Chondrocyte (in vitro differentiated cells): ENCODE results near the gene CTNNBL1. TPM values are rescaled to one million over a fixed set of nuclear protein-coding genes. Genes with fewer than 3 reads are reported as not detected.

ENCODE experiments used
- DNase-seq: peaks from one replicate; pipeline ENCODE4 v3.0.0; 2021; ENCODE audit warnings: mixed read lengths, low spot score
- H3K27ac Mint-ChIP-seq: one replicate; pipeline ENCODE4 v1.8.0; 2021; ENCODE audit warnings: mild to moderate bottlenecking, moderate library complexity, mixed read lengths; ENCODE audit not compliant: unreplicated experiment
- H3K27me3 Mint-ChIP-seq: 2 replicates; pipeline ENCODE4 v1.8.0; 2021; ENCODE audit warnings: low read depth, mixed read lengths
- H3K36me3 Mint-ChIP-seq: 2 replicates; pipeline ENCODE4 v1.8.0; 2021; ENCODE audit warnings: low read depth, mixed read lengths
- H3K4me1 Mint-ChIP-seq: 2 replicates; pipeline ENCODE4 v1.8.0; 2021; ENCODE audit warnings: low read depth, mild to moderate bottlenecking, mixed read lengths
- H3K4me3 Mint-ChIP-seq: one replicate; pipeline ENCODE4 v1.8.0; 2021; ENCODE audit warnings: mild to moderate bottlenecking, moderate library complexity, mixed read lengths; ENCODE audit not compliant: unreplicated experiment
- H3K9me3 Mint-ChIP-seq: 2 replicates; pipeline ENCODE4 v1.8.0; 2021; ENCODE audit warnings: low read depth, mixed read lengths
- total RNA-seq: library from RNA; stranded (reverse); gene quantifications from 3 replicates; pipeline ENCODE4 v1.2.1, GENCODE V29; 2021
- TF ChIP-seq, protein P1 (sequence below): fragments of 200-600 bp; sonication (generic); IDR thresholded peaks from 2 replicates; pipeline ENCODE4 v1.5.0; 2021; ENCODE audit warnings: antibody characterized with exemption, mild to moderate bottlenecking, moderate library complexity

Gene CTNNBL1
- total RNA-seq, 1 donor from 2014 or later, result 36.0 TPM

DNA sequence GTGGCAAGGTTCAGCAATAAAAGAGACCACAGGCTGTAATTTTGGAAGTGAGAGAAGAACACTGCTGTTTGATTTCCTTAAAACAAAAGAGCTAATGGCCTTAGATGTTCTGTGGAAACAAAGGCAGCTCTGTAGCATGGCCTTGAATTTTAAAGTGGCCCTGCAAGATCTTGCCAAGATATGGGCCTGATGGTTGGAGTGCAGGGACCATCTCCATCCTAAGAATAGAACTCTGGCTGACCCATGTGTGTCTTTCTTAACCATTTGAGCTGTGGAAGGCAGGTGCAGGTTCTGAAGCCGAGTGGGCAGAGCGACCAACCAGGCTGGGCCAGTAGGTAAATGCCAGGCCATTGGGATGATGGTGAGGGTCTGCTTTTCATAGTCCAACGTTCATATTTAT, 135.3 kb downstream of the CTNNBL1 start:
- TF ChIP-seq, protein P1, sequence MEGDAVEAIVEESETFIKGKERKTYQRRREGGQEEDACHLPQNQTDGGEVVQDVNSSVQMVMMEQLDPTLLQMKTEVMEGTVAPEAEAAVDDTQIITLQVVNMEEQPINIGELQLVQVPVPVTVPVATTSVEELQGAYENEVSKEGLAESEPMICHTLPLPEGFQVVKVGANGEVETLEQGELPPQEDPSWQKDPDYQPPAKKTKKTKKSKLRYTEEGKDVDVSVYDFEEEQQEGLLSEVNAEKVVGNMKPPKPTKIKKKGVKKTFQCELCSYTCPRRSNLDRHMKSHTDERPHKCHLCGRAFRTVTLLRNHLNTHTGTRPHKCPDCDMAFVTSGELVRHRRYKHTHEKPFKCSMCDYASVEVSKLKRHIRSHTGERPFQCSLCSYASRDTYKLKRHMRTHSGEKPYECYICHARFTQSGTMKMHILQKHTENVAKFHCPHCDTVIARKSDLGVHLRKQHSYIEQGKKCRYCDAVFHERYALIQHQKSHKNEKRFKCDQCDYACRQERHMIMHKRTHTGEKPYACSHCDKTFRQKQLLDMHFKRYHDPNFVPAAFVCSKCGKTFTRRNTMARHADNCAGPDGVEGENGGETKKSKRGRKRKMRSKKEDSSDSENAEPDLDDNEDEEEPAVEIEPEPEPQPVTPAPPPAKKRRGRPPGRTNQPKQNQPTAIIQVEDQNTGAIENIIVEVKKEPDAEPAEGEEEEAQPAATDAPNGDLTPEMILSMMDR, result no peak
- DNase-seq, result no peak
- no peak overlapping the region for H3K27ac Mint-ChIP-seq
- no peaks in the 10 kb centered on the region for H3K9me3 Mint-ChIP-seq
- no peaks in the 10 kb centered on the region for H3K27me3 Mint-ChIP-seq
- H3K4me1 Mint-ChIP-seq, result no peaks in the 10 kb centered on the region
- H3K4me3 Mint-ChIP-seq, result no peak overlapping the region
- H3K36me3 Mint-ChIP-seq, result no peaks in the 10 kb centered on the region

GRCh38 chr20:37833221-37833896, 139.5 kb downstream of the CTNNBL1 start:
- DNase-seq, result no peak
- Mint-ChIP-seq H3K27me3 (no peaks in the 10 kb centered on the region), H3K9me3 (no peaks in the 10 kb centered on the region), H3K4me3 (no peak overlapping the region), H3K27ac (no peak overlapping the region), H3K36me3 (no peaks in the 10 kb centered on the region), H3K4me1 (no peaks in the 10 kb centered on the region)
- TF ChIP-seq, protein P1, result no peak

DNA sequence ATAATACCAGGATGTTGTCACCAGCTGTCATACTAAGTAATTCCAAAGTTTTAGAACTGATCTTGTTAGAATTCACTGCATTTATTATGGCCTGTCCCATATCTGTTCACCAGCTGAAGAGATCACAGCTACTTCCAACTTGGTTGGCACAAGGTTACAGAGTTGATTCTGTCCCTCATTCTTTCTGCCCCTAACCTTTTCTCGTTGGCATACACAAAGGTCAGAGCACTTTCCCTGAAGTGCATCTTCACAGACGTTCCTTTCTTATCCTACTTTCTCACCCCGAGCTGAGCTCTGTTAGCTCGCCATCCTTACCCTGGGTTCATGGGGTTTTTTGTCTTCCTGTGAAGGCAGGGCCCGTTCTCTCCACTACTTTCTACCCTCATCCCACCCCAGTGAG, 143.1 kb downstream of the CTNNBL1 start:
- DNase-seq, result no peak
- Mint-ChIP-seq H3K27ac (no peak overlapping the region), H3K4me3 (no peak overlapping the region), H3K27me3 (no peaks in the 10 kb centered on the region), H3K4me1 (no peaks in the 10 kb centered on the region), H3K9me3 (no peaks in the 10 kb centered on the region), H3K36me3 (peaks cover 7% of the 10 kb centered on the region)
- TF ChIP-seq, protein P1, result no peak

GRCh38 chr20:37837924-37838323, 144.1 kb downstream of the CTNNBL1 start:
- H3K4me1 Mint-ChIP-seq, result no peaks in the 10 kb centered on the region
- peaks cover 14% of the 10 kb centered on the region for H3K36me3 Mint-ChIP-seq
- no peak for DNase-seq
- no peaks in the 10 kb centered on the region for H3K27me3 Mint-ChIP-seq
- no peaks in the 10 kb centered on the region for H3K9me3 Mint-ChIP-seq
- H3K27ac Mint-ChIP-seq, result no peak overlapping the region
- TF ChIP-seq, protein P1, result no peak
- no peak overlapping the region for H3K4me3 Mint-ChIP-seq

- DNase-seq, result no peak
- Mint-ChIP-seq H3K4me3 (no peak overlapping the region), H3K9me3 (no peaks in the 10 kb centered on the region), H3K27ac (no peak overlapping the region), H3K4me1 (no peaks in the 10 kb centered on the region), H3K36me3 (peaks cover 18% of the 10 kb centered on the region), H3K27me3 (no peaks in the 10 kb centered on the region)
- TF ChIP-seq, protein P1, result no peak
Measured at GRCh38 chr20:37838769-37839431, 145.1 kb downstream of the CTNNBL1 start.
